GM21529 (cell line): ENCODE measurements around the gene ZMIZ1.

Experiments used
- ATAC-seq: cut with Tn5 transposase; IDR thresholded peaks from one replicate; pipeline ENCODE4 v1.9.1; 2021; ENCODE audit not compliant: unreplicated experiment

ZMIZ1 gene

DNA sequence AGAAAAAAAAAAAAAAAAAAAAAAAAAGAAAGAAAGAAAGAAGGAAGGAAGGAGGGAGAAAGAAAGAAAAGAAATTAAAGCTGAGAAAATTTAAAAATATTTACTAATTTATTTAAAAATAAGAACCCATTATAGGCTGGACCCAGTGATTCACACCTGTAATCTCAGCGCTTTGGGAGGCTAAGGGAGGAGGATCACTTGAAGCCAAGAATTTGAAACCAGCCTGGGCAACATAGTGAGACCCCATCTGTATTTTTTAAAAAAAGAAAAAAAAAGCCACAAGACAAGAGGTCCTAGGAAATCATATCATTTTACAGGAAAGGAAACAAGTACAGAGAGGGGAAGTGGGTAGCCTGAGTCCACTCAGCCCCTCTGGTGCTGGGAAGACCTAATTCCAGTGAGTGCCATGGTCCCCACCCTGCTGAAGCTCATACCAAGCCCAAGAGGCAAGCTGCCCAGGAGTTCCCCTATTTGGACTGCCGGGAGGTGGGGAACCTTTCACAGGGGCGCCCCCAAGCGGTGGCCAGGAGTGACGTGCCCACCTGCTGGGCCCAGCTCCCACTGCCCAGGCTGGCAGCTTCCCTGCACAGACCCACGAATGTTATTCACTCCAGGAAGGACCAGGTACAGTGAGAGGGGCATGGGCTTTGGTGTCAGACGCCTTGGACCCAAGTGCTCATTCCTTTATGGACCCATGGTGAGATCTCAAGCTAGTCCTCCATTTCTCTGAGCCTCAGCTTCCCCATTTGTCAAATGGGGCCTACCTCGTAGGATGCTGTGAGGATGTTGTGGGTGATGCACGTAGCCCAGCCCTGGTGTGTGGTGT is 133.6 kb downstream of the ZMIZ1 start:
- no peak for ATAC-seq

DNA sequence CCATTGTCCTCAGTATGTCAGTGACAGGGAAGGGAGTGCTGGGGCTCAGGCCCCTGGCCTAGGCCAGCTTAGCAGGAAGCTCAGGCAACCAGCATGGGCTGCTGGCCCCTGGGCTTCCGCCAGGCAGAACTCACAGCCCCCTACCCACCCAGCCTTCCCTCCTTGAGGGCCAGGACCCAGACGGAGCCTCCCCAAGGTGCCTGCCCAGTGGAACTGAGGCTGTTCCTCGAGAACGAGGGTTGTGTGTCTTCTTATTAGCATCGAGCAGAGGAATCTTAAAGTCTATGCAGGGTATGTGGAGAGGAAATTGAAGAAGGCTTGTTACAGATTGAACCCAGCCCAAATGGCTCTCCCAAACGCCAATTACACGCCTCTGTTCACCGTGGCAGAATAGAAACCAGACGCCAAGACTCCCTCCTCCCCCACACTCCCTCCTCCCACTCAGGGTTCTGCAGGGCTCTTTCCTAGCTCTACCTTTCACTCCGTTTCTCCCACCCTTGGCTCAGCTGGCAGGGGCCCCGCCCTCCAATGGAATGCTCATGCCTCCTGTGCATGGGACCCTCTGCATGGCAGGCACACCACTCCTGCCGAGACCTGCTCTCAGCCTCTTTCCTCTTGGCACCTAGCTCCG is 134.4 kb downstream of the ZMIZ1 start:
- ATAC-seq = no peak

DNA sequence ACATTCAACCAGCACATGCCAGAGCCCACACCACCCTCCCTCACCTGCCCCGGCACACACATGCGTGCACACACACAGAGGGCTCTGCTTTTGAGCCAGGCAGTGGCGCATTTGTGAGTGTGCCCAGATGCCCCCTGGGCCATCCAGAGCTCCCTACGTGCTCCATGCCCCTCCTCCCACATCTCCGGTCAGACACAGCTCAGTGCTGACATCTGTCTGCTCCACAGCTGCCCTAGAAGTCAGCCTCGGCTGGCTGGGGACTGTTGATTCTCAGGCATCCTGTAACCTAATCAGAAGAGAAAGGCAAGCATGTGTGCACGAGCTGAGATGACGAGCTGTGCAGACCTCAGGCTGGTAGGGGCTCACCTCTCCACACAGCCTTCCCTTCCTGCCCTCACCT is 135.1 kb downstream of the ZMIZ1 start:
- no peak for ATAC-seq

DNA sequence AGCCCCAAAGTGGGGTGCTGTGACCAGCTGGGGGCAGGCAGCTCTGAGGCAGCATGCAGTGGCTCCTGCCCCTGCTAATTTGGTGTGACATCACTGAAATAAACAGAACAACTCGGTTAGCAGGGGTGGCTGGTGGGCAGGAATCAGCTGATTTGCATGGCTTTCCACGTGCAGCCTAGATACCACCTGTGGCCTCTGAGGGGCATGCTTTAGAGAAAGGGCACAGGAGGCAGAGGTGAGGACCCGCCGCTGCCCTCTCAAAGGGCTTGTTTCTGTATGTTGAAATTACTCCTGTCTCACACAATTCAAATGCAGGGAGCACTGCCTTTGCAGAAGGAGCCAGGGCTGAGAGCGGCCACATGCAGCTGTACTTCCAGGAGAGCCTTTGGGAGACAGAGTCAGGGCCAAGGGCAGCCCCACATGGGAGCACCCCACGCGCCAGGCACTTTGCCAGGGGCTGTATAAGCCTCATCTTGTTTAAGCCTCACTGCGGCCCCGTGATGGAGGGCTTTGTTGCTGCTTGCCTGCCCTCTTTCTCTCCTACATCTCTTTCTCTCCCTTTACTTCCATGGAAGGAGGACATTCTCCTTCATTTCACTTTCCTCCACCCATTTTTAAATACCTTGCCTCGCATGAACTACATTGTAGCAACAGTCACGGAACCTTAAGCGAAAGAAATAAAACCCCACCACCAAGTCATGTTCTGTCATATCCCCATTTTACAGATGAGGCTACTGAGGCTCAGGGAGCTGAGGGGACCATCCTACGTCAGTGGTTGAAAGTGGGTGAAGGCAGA is 137.7 kb downstream of the ZMIZ1 start:
- ATAC-seq = no peak

DNA sequence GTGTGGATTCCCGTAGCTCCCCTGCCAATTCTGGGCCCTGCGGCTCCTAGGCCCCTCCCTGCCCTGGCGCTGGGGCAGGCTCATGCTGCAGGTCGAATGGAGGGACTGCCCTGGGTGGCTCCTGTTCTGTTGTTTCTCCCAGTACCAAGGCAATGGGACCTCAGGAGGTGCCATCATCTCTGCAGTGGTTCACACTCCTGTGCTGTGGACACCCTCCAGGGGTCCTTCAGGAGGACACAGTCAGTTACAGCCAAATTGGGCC is 138.3 kb downstream of the ZMIZ1 start:
- ATAC-seq = no peak

DNA sequence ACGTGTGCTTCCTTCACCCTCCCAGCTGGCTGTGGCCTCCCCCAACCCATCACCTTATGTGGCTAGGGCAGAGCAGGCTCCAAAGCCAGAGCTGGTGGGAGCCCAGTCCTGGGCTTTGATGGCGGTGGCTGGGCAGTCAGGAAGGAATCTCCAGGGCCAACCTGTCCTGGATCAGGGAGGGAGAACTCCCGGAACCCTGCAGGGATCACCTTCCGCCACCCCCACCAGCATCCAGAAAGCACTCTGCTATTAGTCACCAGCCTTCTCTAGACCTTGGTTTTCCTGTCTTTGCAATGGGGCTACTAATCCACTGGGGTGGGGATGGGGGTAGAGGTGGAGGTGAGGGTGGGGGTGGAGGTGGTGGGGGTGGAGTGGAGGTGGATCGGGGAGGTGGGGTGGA is 139.0 kb downstream of the ZMIZ1 start:
- no peak for ATAC-seq

DNA sequence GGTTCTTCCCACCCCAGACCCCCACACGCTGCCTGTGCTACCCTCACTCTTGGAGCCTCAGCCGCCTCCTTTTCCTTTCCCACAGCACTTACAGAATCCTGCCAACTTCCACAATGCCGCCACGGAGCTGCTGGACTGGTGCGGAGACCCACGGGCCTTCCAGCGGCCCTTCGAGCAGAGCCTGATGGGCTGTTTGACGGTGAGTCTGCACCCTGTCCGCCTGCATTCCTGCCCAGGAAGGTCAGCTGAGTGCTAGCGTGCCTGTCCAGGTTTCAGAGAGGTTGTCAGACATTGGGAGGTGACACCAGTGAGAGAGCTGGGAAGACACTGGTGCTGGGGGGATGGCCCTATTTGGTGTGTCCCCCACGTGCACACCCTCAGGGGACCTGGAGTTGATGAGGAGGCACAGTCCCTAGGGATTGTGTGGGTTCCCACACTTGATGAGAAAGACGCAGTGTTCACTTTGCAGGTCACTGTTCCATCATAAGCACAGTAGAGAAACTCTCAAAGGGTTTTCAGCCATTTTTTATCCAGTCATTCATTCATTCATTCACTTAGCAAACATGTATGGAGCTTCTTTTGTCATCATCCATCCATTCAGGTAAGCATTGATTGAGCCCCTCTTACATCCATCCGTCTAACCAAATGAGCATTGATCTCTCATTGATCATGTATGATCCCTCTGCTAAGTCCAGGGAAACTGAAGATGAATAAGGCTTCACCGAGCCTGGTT is 139.7 kb downstream of the ZMIZ1 start:
- no peak for ATAC-seq

DNA sequence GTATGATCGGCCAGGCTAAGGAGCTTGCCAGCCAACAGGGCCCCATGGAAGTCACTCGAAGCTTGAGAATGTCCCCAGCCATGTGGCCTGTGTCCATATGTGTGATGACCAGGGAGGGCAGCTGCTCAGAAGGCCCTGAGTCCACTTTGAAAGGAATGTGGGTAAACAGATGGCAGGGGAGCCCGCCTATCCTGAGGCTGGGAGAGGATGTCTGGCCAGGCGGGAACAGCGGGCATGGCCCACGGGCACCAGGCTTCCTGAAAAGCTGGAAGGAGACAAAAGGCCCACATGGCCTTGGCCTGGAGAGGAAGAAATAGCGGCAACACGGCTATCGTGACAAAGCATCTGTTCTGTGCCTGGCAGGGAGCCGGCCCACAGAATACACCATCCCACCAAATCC is 140.6 kb downstream of the ZMIZ1 start:
- ATAC-seq = no peak

DNA sequence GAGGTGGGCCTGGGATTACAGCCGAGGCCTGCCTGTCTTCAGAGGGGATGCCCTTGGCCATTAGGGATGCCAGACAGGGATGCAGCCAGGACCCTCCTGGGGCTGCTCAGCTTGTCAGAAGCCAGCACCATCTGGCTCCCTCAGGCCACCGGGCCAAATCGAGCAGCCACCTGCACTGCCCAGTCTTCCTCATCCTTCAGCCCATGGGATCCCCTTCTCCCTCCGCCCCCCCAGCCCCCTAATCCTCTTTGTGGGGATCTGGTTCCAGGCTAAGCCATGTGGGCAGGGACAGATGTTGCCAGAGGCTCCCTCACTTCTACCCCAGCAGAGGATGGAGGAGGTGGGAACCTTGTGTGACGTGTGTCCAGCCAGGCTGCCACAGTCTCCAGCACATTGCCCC is 141.1 kb downstream of the ZMIZ1 start:
- no peak for ATAC-seq

DNA sequence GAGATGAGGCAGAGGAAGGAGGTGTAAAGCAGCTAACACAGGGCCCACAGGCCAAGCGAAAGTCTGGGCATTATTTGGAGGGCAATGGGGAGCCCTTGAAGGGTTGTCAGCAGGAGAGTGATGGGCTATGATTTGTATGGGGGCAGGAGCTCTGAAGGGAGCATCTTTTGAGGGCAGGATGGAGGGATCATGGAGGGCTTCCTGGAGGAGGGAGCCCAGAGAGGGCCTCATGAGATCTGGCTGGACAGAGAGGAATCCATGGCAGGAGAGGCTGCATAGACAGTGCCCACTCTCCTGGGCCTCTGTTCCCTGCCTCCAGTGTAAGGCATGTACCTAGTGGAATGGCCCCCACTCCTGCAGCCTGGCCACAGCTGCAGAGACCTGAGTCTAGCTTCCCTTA is 141.9 kb downstream of the ZMIZ1 start:
- no peak for ATAC-seq

DNA sequence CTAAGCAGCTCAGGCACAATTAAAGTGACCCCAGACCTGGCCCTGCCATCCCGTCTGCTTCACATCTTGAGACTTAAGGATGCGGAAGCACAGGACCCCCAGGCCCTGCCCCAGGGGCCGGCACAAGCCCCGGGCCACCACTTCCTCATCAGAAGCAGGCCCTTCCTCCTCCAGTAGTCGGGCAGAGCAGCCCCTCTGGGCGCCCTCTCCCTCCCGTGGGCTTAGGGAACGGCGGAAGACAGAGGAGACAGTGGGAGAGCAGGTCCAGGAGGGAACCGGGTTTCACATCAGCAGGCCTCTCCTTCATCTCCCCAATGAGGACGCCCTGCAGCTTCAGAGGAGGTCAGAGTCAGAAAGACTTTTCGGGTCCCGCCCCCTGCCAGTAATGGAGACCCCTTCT is 142.8 kb downstream of the ZMIZ1 start:
- no peak for ATAC-seq

DNA sequence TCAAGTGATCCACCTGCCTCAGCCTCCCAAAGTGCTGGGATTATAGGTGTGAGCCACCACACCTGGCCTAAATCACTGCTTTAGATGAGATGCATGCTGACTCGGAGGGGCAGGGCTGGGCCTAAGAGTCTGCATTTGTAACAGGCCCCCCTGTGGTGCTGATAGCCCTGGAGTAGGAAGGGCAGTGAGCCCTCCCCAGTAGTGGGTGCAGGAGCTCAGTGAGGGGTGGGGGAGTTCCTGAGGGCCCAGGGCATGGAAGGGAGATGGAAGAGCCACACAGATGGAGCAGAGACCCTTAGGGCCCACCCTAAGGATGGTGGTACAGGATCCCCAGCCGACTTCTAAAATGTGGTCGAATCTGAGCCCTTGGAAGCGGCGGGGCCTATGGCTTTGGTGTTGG is 146.8 kb downstream of the ZMIZ1 start:
- no peak for ATAC-seq

DNA sequence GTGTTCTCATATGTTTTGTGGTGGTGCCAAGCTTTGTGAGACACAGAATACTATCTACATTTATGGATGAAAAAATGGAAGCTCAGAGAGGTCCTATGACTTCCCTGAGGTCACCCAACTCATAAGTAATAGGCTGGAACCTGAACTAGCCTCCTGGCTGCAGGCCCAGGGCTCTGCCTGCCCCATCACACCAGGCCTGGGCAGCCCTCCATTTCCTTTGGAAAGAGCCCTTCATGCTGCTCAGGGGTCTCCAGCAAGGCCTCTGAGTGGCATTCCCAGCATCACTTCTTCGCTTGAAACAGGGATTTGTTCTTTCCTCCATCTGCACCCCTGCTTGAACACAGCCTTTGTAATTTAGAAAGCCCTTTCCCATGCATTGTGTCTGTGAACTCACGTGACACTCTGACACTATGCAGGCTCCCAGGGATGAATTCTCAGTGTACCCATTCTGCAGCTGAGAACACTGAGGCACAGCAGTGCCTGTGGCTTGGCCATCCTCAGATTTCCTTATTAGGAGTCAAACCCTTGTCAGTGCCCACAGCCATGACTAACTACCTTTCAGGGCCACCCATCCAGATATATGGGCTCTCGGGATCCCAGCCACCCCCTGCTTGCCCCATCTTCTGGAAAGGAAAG is 150.7 kb downstream of the ZMIZ1 start:
- no peak for ATAC-seq

DNA sequence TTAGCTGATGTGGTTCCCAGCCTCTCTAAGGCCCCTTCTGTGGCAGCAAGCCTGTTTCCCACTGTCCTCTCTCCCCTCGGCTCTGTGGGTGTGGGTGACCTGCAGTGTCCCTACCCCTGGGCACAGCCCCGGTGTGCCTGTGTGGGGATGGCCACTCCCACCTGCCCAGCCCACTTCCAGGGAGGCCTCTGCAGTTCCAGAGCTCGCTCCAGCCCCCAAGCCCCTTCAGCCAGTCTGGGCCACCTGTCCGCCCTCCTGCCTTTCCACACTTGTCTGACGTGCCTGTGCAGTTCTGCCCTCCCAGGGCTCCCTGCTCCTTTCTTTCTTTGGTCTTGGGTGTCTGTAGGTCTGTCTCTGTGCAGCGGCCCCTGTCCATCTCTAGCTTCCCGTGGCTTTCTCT is 151.5 kb downstream of the ZMIZ1 start:
- ATAC-seq = no peak

DNA sequence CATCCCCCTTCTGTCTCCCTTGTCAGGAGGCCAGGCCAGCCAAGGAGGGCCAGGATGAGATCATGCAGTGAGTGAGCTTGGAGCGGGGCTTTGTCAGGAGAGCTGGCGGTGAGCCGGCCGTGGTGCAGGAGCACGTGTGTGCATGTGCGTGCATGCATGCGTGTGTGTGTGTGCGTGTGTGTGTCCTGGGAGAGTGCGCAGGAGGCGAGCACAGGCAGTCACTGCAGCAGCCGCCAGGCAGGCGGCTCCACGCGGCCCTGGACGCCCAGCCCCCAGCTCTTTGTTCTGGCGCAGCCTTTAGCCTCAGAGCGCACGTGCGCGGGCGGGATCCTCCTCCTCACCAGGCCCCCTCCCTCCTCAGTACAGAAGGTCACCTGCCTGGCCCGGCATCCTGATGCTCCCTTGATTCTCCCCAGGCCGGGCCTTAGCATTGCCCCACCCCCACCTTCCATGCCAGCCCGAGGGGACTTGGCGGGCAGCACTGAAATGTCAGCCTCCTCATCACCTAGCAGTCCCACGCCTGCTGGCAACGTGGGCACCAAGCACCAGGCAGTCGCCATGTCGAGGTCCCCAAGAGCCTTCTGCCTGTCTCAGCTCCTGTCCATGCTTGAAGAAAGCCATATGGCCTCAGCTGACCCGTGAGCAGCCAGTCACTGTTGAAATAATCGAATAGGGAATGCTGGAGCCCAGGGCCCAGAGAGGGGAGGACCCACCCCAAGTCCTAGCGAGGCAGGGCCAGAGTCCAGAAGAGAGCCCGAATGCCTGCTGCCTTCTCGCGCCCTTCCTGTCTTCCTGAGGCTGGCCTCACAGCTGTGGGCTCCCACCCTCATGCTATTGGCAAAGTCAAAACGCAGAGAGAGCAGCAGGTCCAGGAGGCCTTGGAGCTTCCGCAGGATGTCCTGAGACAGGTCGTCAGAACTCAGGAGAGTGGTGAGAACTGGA is 152.6 kb downstream of the ZMIZ1 start:
- ATAC-seq = no peak

DNA sequence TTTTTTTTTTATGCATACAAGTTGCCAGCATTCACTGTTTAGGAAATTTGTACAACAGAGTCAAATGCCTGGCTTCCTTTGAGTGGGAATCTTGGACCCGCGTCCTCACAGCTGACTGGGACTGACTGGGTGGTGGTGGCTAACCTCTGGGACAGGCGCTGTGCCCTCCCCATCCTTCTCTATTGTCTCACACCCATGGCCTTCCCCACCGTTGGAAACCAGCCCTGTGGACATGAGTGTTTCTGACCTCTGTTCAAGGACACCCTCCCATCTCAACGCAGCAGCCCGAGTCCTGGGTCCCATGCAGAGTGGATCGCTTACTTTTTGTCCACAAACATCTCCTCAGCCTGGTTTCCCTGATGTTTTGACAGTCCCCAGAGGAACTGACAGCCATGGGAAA is 153.4 kb downstream of the ZMIZ1 start:
- no peak for ATAC-seq

DNA sequence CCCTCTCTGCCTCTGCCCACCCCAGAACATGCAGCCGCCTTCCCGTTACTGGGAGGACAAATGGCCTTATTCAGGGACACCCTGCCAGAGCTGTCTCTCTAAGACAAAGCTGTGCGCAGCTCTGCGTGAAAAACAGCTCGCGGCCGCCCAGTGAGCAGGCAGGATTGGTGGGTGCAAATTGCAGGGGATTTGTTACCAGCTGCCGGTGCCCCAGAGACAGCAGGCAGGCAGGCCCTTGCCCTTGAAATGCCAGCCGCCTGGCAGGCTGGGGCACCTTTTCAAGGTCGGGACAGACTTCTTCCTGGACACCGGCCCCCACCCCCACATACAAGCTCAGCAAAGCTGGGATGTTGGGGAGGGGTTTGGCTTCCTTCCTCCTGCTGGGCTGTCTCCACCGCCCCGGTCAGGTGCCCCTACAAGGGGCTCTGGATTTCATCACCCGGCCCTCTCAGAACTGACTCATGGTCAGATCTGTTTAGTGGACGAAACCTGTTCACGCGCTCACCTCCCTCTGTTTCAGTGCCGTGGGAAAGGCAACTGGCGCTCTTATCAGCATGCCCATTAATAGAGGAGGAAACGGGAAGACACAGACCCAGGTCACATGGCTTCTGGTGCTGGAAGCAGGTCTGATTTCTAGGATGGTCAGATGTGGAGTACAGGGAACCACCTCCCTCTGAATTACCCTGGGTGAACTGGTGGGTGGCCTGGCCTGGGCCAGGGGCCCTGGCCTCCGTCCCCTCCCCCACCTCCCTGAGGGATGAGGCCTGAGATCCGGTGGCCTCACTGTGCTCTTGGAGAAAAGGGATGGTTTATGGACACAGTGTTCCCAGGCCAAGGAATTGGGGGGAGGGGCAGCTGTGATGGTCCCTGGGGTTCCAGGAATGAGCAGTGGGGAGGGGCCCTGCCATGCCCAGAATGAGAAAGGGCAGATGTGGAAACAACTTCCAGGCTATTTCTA is 154.6 kb downstream of the ZMIZ1 start:
- ATAC-seq = no peak

DNA sequence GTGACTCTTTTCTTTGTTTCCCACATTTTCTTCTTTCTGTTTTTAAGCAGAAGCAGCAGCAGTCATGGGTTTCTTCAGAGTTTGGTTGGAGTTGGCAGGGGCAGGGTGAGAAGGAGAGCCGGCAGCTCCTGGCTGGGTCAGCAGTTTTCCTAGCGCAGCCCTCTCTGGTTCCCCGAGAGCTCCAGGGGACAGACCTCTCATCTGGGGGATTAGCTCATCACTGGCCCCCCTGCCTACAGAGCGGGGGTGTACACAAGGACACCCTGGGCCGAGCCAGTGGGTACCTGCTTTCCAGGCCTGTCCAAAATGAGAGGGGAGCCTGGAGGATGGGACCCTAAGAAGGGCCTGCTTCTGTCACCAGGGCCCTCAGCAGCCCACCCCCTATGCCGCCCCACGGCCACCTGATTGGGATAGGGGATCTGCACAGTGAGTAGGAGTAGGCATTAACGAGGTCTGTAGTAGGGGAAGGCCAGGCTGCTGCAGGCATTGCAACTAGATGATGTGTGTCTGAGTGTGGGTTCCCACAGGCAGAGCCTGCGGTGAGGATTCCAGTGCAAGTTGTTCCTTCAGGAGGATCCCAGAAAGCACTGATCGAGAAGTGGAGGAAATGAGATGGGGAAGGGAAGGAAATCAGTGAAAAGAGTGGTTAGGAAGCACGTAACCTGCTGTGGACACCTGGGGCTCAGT is 155.6 kb downstream of the ZMIZ1 start:
- no peak for ATAC-seq
